NT2/D1 (cell line): ENCODE results near the gene VSIG10L.
A peak's percentile ranks its signal among the peaks of the same experiment; 100 is the strongest.

Experiments used
- DNase-seq: peaks from one replicate; pipeline ENCODE4 v3.0.0-alpha.2; 2011; ENCODE audit warnings: low read depth, low spot score
- H3K27me3 ChIP-seq: 2 replicates; pipeline ENCODE4 v1.6.0; 2011; ENCODE audit warnings: mild to moderate bottlenecking; ENCODE audit not compliant: insufficient read length, insufficient read depth
- H3K36me3 ChIP-seq: 2 replicates; pipeline ENCODE4 v1.6.1; 2011; ENCODE audit warnings: mild to moderate bottlenecking, low read length, mixed read lengths; ENCODE audit not compliant: insufficient read depth, insufficient read length
- H3K4me1 ChIP-seq: 2 replicates; pipeline ENCODE4 v1.5.1; 2011; ENCODE audit not compliant: insufficient read depth, insufficient read length
- H3K4me3 ChIP-seq: 2 replicates; pipeline ENCODE4 v1.5.1; 2011; ENCODE audit warnings: low read depth; ENCODE audit not compliant: insufficient read length
- H3K9ac ChIP-seq: 2 replicates; pipeline ENCODE4 v1.6.0; 2011; ENCODE audit warnings: low read depth; ENCODE audit not compliant: insufficient read length
- H3K9me3 ChIP-seq: 2 replicates; pipeline ENCODE4 v1.5.1; 2011; ENCODE audit warnings: mild to moderate bottlenecking, low read length; ENCODE audit not compliant: insufficient read depth
- SUZ12 ChIP-seq: IDR thresholded peaks from 2 replicates; pipeline ENCODE4 v1.6.1; 2011; ENCODE audit not compliant: insufficient read length, insufficient read depth; ENCODE audit errors: extremely low read depth
- YY1 ChIP-seq: IDR thresholded peaks from 2 replicates; pipeline ENCODE4 v1.6.1; 2011; ENCODE audit not compliant: insufficient read length, insufficient read depth
- ZNF274 ChIP-seq: IDR thresholded peaks from 2 replicates; pipeline ENCODE4 v1.6.1; 2011; ENCODE audit warnings: mild to moderate bottlenecking, low read depth, low read length

VSIG10L gene

GRCh38 chr19:51364200-51365106 lies 22.5 kb upstream of the VSIG10L start:
- Histone ChIP-seq H3K4me3 (no peak overlapping the region), H3K36me3 (no peaks in the 10 kb centered on the region), H3K9me3 (no peaks in the 10 kb centered on the region), H3K27me3 (no peaks in the 10 kb centered on the region), H3K4me1 (peaks cover 4% of the 10 kb centered on the region), H3K9ac (no peak overlapping the region)
- no peak for TF ChIP-seq ZNF274
- TF ChIP-seq YY1 = no peak
- no peak for TF ChIP-seq SUZ12
- DNase-seq = no peak

GRCh38 chr19:51361239-51361638 lies 19.3 kb upstream of the VSIG10L start:
- Histone ChIP-seq H3K27me3 (no peaks in the 10 kb centered on the region), H3K4me3 (no peak overlapping the region), H3K4me1 (no peaks in the 10 kb centered on the region), H3K9me3 (no peaks in the 10 kb centered on the region), H3K36me3 (no peaks in the 10 kb centered on the region), H3K9ac (no peak overlapping the region)
- TF ChIP-seq SUZ12 = no peak
- no peak for TF ChIP-seq YY1
- no peak for TF ChIP-seq ZNF274
- DNase-seq = no peak

- H3K9ac ChIP-seq = no peak overlapping the region
- no peak for DNase-seq
Observed at GRCh38 chr19:51359294-51359693, 17.4 kb upstream of the VSIG10L start.

GRCh38 chr19:51357952-51358351 lies 16.0 kb upstream of the VSIG10L start:
- DNase-seq = no peak
- Histone ChIP-seq H3K9ac (no peak overlapping the region), H3K36me3 (peaks cover 1% of the 10 kb centered on the region), H3K4me3 (no peak overlapping the region), H3K27me3 (no peaks in the 10 kb centered on the region), H3K9me3 (no peaks in the 10 kb centered on the region), H3K4me1 (peaks cover 5% of the 10 kb centered on the region)
- TF ChIP-seq SUZ12 (no peak), ZNF274 (no peak), YY1 (no peak)

More at GRCh38 chr19:51359294-51359693, 17.4 kb upstream of the VSIG10L start:
- peaks cover 1% of the 10 kb centered on the region for H3K4me1 ChIP-seq
- no peaks in the 10 kb centered on the region for H3K9me3 ChIP-seq
- H3K36me3 ChIP-seq = no peaks in the 10 kb centered on the region
- H3K4me3 ChIP-seq = no peak overlapping the region
- no peaks in the 10 kb centered on the region for H3K27me3 ChIP-seq
- TF ChIP-seq ZNF274 = no peak
- TF ChIP-seq SUZ12 = no peak
- no peak for TF ChIP-seq YY1

- no peak for DNase-seq
- Histone ChIP-seq H3K27me3 (no peaks in the 10 kb centered on the region), H3K9me3 (no peaks in the 10 kb centered on the region), H3K4me3 (no peak overlapping the region), H3K36me3 (peaks cover 10% of the 10 kb centered on the region), H3K9ac (no peak overlapping the region), H3K4me1 (peaks cover 5% of the 10 kb centered on the region)
- TF ChIP-seq ZNF274 (no peak), YY1 (no peak), SUZ12 (no peak)
Observed at GRCh38 chr19:51356159-51356801, 14.3 kb upstream of the VSIG10L start.

- no peaks in the 10 kb centered on the region for H3K9me3 ChIP-seq
- peaks cover 15% of the 10 kb centered on the region for H3K36me3 ChIP-seq
- H3K27me3 ChIP-seq = no peaks in the 10 kb centered on the region
- DNase-seq = peak; percentile 36
- TF ChIP-seq YY1 = no peak
- no peak overlapping the region for H3K9ac ChIP-seq
- no peak overlapping the region for H3K4me3 ChIP-seq
- H3K4me1 ChIP-seq = peaks cover 5% of the 10 kb centered on the region
Observed at GRCh38 chr19:51354742-51355148, 12.8 kb upstream of the VSIG10L start.

GRCh38 chr19:51354103-51354741 lies 12.3 kb upstream of the VSIG10L start:
- TF ChIP-seq YY1 (no peak), SUZ12 (no peak), ZNF274 (no peak)
- Histone ChIP-seq H3K27me3 (no peaks in the 10 kb centered on the region), H3K36me3 (peaks cover 15% of the 10 kb centered on the region), H3K4me3 (no peak overlapping the region), H3K9ac (peak overlapping the region; percentile 61), H3K9me3 (no peaks in the 10 kb centered on the region), H3K4me1 (peaks cover 5% of the 10 kb centered on the region)
- DNase-seq = no peak
